HepG2 (cell line): ENCODE data around the gene ACSM2A.
"Not testable (repeated sequence)": the region's sequence is repeated elsewhere in the genome, so short reads cannot be mapped to it uniquely, and the experiment has no call there.

Experiments
- POLR2AphosphoS2 ChIP-seq: IDR thresholded peaks from 2 replicates; pipeline ENCODE4 v1.6.1; 2011; ENCODE audit warnings: low read depth, low read length, improper control_type of control experiment
- ZNF253 ChIP-seq: sonication (generic); formaldehyde crosslinking; IDR thresholded peaks from 2 replicates; pipeline ENCODE4 v1.8.0; 2022; ENCODE audit warnings: mild to moderate bottlenecking, missing genetic modification reagents, borderline replicate concordance
- ZNF687 ChIP-seq: sonication (generic); formaldehyde crosslinking; IDR thresholded peaks from 2 replicates; pipeline ENCODE4 v1.5.1; 2020; ENCODE audit warnings: mild to moderate bottlenecking, missing genetic modification reagents, moderate library complexity

- TF ChIP-seq ZNF687 (CRISPR knock-in tag); POLR2AphosphoS2; ZNF253: not testable (repeated sequence)
Measured at GRCh38 chr16:20440731-20441130, 10.6 kb upstream of the ACSM2A start.
